Erythroblast (primary cell): Measurements from ENCODE around the gene HOXD8.

Source experiments
- GATA1 ChIP-seq: IDR thresholded peaks from 2 replicates; pipeline ENCODE4 v1.6.1; 2011; ENCODE audit warnings: low read depth, mild to moderate bottlenecking, control low read depth, low read length, moderate library complexity
- POLR2A ChIP-seq: IDR thresholded peaks from 2 replicates; pipeline ENCODE4 v1.6.1; 2011; ENCODE audit warnings: mild to moderate bottlenecking, low read length

DNA sequence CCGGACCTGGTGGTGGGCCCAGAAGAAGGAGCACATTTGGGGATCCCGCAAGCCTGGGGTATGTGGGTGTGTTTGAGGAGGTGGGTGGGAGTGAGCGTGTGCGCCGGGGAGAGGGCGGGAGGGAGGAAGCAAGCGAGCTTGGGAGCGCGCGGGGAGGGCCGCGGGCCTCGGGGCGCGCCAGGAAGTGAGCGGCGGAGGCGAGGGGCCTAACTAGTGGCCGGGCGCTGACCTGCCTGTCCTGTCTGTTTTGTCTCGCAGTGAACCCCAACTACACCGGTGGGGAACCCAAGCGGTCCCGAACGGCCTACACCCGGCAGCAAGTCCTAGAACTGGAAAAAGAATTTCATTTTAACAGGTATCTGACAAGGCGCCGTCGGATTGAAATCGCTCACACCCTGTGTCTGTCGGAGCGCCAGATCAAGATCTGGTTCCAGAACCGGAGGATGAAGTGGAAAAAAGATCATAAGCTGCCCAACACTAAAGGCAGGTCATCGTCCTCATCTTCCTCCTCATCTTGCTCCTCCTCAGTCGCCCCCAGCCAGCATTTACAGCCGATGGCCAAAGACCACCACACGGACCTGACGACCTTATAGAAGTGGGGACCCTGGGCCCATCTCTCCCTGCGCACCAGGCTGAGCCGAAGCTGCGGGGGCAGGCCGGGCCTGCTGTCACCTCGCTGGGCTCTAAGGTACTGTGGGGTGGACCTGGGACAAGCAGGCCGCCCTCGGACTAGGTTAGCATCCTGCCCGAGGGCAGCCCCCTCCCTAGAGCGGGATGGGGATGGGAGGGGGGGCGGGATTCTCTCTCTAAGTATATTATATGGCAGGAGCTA is 23.1 kb downstream of the HOXD8 start:
- TF ChIP-seq POLR2A (no peak), GATA1 (no peak)
